ENCODE measurements around the gene GABRG3.

- TF ChIP-seq CTCF (IDR thresholded peaks at IDR 0.05) (no peak), POLR2A (IDR thresholded peaks at IDR 0.05) (no peak), POLR2AphosphoS5 (IDR thresholded peaks at IDR 0.05) (no peak)
Observed at GRCh38 chr15:27278761-27279160, 307.8 kb downstream of the GABRG3 start.
